GM12878 (cell line): ENCODE results near the gene TTLL12. TPM values are rescaled to one million over a fixed set of nuclear protein-coding genes. Genes with fewer than 3 reads are reported as not detected.
A peak's percentile ranks its signal among the peaks of the same experiment; 100 is the strongest.

Experiments
- BRCA1 ChIP-seq: IDR thresholded peaks from 2 replicates; pipeline ENCODE4 v1.6.1; 2011; ENCODE audit warnings: low read depth, low read length, improper control_type of control experiment
- CBFB ChIP-seq: IDR thresholded peaks from 2 replicates; pipeline ENCODE4 v1.6.1; 2016; ENCODE audit warnings: antibody characterized with exemption, low read depth
- CHD1 ChIP-seq: IDR thresholded peaks from 2 replicates; pipeline ENCODE4 v1.6.1; 2012; ENCODE audit warnings: low read depth, low read length, improper control_type of control experiment
- EED ChIP-seq: sonication (generic); IDR thresholded peaks from 2 replicates; pipeline ENCODE4 v1.6.1; 2016; ENCODE audit warnings: antibody characterized with exemption, low read depth
- ETV6 ChIP-seq, 2 experiments: fragments of 450-650 bp in 1 of 2; IDR thresholded peaks in 1 of 2; conservative IDR thresholded peaks in 1 of 2; 2 replicates each; pipeline ENCODE4 v1.6.1; 2014; ENCODE audit warnings: antibody characterized with exemption in 1 of 2, borderline replicate concordance in 1 of 2, low read depth in 1 of 2, mild to moderate bottlenecking in 1 of 2, moderate library complexity in 1 of 2
- EZH2 ChIP-seq: IDR thresholded peaks from 2 replicates; pipeline ENCODE4 v1.6.1; 2012; ENCODE audit warnings: low read depth, mild to moderate bottlenecking, control low read depth, inconsistent platforms, low read length, borderline replicate concordance; ENCODE audit not compliant: control insufficient read depth
- HDAC6 ChIP-seq: fragments of 200-600 bp; sonication (generic); IDR thresholded peaks from one replicate; pipeline ENCODE4 v1.8.0; 2017; ENCODE audit warnings: antibody characterized with exemption; ENCODE audit not compliant: unreplicated experiment
- KLF5 ChIP-seq: fragments of 450-650 bp; IDR thresholded peaks from 2 replicates; pipeline ENCODE4 v1.6.1; 2014; ENCODE audit warnings: mild to moderate bottlenecking; ENCODE audit not compliant: partially characterized antibody
- NBN ChIP-seq: fragments of 450-650 bp; IDR thresholded peaks from 2 replicates; pipeline ENCODE4 v1.6.1; 2016
- NRF1 ChIP-seq: conservative IDR thresholded peaks from 2 replicates; pipeline ENCODE4 v1.6.1; 2011; ENCODE audit warnings: mild to moderate bottlenecking, low read depth, low read length, improper control_type of control experiment
- POLR2A ChIP-seq: IDR thresholded peaks from 2 replicates; pipeline ENCODE4 v1.6.1; 2011; ENCODE audit warnings: low read depth, mild to moderate bottlenecking, low read length
- POU2F2 ChIP-seq: IDR thresholded peaks from 3 replicates; pipeline ENCODE4 v1.6.1; 2011; ENCODE audit warnings: low read depth, mild to moderate bottlenecking, low read length, borderline replicate concordance
- PRDM15 ChIP-seq: fragments of 450-650 bp; formaldehyde crosslinking; IDR thresholded peaks from 2 replicates; pipeline ENCODE4 v1.4.0; 2020; ENCODE audit warnings: mild to moderate bottlenecking, moderate library complexity
- RCOR1 ChIP-seq: conservative IDR thresholded peaks from 2 replicates; pipeline ENCODE4 v1.6.1; 2012; ENCODE audit warnings: low read depth, low read length, improper control_type of control experiment
- SIX5 ChIP-seq: IDR thresholded peaks from 2 replicates; pipeline ENCODE4 v1.6.1; 2011; ENCODE audit warnings: mild to moderate bottlenecking, low read depth, low read length, moderate library complexity; ENCODE audit not compliant: severe bottlenecking
- SRF ChIP-seq, 2 experiments: IDR thresholded peaks; 2 replicates each; pipeline ENCODE4 v1.6.1; 2011; ENCODE audit warnings: low read depth in 2 of 2, low read length in 2 of 2, mild to moderate bottlenecking in 1 of 2, moderate library complexity in 1 of 2
- STAT3 ChIP-seq: IDR thresholded peaks from 2 replicates; pipeline ENCODE4 v1.6.1; 2011; ENCODE audit warnings: low read depth, low read length, improper control_type of control experiment
- TCF3 ChIP-seq: IDR thresholded peaks from 2 replicates; pipeline ENCODE4 v1.6.1; 2012; ENCODE audit warnings: low read depth, mild to moderate bottlenecking, low read length, borderline replicate concordance; ENCODE audit not compliant: insufficient read depth
- WRNIP1 ChIP-seq: IDR thresholded peaks from 2 replicates; pipeline ENCODE4 v1.6.1; 2011; ENCODE audit warnings: low read depth, low read length, improper control_type of control experiment, borderline replicate concordance
- ZNF592 ChIP-seq: fragments of 450-650 bp; IDR thresholded peaks from 2 replicates; pipeline ENCODE4 v1.6.1; 2017; ENCODE audit warnings: mild to moderate bottlenecking, moderate library complexity
- polyA plus RNA-seq, 11 experiments: library from polyadenylated mRNA; depleted of rRNA in 4 of 11; unstranded in 6 of 11; stranded (reverse) in 5 of 11; fragments of >200 nt; fragmentation: Nextera tagmentation in 4 of 11; fragmentation: Illumina TruSeq in 1 of 11; extraction: Ambion mirVana in 4 of 11; extraction: Trizol in 1 of 11; gene quantifications; 1 replicate in 1 of 11; 2 replicates in 10 of 11; pipeline versions ENCODE4 v1.2.1 to v1.2.3, GENCODE V29; 2011 to 2016; ENCODE audit warnings: inconsistent platforms in 2 of 11, missing spikeins in 2 of 11, low read depth in 1 of 11
- total RNA-seq, 4 experiments: library from RNA; depleted of rRNA in 3 of 4; stranded (reverse); fragments of >200 nt in 3 of 4; fragmentation: Illumina TruSeq in 1 of 4; extraction: Trizol in 1 of 4; gene quantifications; 2 replicates each; pipeline versions ENCODE4 v1.2.1 to v1.2.3, GENCODE V29; 2013 to 2021

The TTLL12 gene
- total and polyA plus RNA-seq, 10 of the 15 experiments (the other 5 are each of a cell fraction or from before 2014, with no cell fraction given): 1.00 to 89.8 (median 38.5) TPM

GRCh38 chr22:43187171-43188099 is 501 bp upstream of the TTLL12 start (continued):
- TF ChIP-seq NRF1 (peak; percentile 67), BRCA1 (no peak), CBFB (peak; percentile 68; the same call in 1 of the 2 replicates), TCF3 (no peak), POU2F2 (peak; percentile 81; the same call in 1 of the 3 replicates), WRNIP1 (0 out of 2 replicates have a peak, but pooled peaks have one; percentile 90), SIX5 (no peak), POLR2A (peak; percentile 95), NBN (peak; percentile 89), EED (no peak), KLF5 (peak; percentile 63), SRF (IDR thresholded peaks at IDR 0.05; ENCODE audit: low read depth in 2 of 2, low read length in 2 of 2) (no peak; a peak in 1 of 4 replicates), ETV6 (conservative IDR thresholded peaks at IDR 0.05 in 1 of 2, IDR thresholded peaks at IDR 0.05 in 1 of 2; ENCODE audit: borderline replicate concordance in 1 of 2, low read depth in 1 of 2) (no peak), CHD1 (no peak), PRDM15 (CRISPR knock-in tag) (no peak), RCOR1 (0 out of 2 replicates have a peak, but pooled peaks have one; percentile 26), ZNF592 (peak; percentile 74; the same call in 1 of the 2 replicates), HDAC6 (peak; percentile 60), STAT3 (no peak), EZH2 (no peak)
